ENCODE results near the gene STK17A.

- TF ChIP-seq CTCF (IDR thresholded peaks at IDR 0.05; ENCODE audit: low read depth, low read length) (no peak), POLR2A (IDR thresholded peaks at IDR 0.05; ENCODE audit: extremely low read depth, insufficient read length) (no peak), MAX (IDR thresholded peaks at IDR 0.05; ENCODE audit: low read depth, low read length) (no peak), MYC (IDR thresholded peaks at IDR 0.05; ENCODE audit: low read depth, low read length) (no peak)
These were observed 9.4 kb downstream of the STK17A start for GRCh38 chr7:43592326-43592725.

All from NB4 (cell line).